ENCODE measurements around the gene PDXK.

DNA sequence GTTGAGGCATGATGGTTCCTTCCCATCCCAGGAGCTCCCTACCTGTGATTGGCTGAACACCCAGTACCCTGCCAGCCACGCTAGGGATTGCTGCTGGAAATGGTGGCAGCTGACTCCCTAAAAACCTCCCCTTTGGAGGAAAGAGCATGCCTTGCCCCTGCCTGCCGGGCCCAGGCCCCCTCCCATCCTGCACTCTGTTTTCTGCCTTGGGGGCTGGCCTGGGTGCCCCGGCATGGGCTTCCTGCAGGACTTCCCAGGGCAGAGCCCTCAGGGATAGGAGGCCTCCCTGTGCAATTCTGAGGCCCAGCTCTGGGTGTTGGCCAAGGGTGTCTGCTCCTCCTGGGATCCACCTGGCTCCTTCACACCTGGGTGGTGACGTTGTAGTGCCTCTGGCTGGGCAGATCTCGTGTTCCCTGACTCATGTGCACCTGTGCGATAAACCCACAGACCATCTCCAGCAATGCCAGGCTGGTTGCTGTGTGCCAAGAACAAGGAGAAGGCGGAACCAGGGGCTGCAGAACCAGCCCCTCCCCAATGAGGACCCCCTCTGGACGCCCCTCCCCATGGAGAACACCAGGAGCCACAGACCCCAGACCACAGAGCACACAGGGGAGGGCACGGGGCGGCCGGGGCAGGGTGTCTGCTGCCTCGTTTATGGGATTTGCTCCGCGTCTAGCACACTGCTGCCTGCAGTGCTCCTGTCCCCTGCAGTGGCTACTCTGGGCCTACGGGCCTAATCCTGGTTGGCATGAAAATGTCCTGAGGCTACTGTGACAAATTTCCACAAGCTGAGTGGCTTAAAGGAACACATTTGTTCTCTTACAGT lies 43.6 kb downstream of the PDXK start:
- TF ChIP-seq, protein P1, sequence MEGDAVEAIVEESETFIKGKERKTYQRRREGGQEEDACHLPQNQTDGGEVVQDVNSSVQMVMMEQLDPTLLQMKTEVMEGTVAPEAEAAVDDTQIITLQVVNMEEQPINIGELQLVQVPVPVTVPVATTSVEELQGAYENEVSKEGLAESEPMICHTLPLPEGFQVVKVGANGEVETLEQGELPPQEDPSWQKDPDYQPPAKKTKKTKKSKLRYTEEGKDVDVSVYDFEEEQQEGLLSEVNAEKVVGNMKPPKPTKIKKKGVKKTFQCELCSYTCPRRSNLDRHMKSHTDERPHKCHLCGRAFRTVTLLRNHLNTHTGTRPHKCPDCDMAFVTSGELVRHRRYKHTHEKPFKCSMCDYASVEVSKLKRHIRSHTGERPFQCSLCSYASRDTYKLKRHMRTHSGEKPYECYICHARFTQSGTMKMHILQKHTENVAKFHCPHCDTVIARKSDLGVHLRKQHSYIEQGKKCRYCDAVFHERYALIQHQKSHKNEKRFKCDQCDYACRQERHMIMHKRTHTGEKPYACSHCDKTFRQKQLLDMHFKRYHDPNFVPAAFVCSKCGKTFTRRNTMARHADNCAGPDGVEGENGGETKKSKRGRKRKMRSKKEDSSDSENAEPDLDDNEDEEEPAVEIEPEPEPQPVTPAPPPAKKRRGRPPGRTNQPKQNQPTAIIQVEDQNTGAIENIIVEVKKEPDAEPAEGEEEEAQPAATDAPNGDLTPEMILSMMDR (IDR thresholded peaks at IDR 0.05), result no peak
- no peak for TF ChIP-seq POLR2A (IDR thresholded peaks at IDR 0.05)

All from testis (tissue), 2 donors.